Measurements from ENCODE around the gene TMEM259.

- TF ChIP-seq POLR2A (IDR thresholded peaks at IDR 0.05) = no peak
- TF ChIP-seq EP300 (IDR thresholded peaks at IDR 0.05) = no peak
- no peak for TF ChIP-seq CTCF (IDR thresholded peaks at IDR 0.05)
- no peak for TF ChIP-seq POLR2AphosphoS5 (IDR thresholded peaks at IDR 0.05)
These were observed 1.3 kb downstream of the TMEM259 start for GRCh38 chr19:1019616-1019961.
